ENCODE measurements around the gene COX7B2.

DNA sequence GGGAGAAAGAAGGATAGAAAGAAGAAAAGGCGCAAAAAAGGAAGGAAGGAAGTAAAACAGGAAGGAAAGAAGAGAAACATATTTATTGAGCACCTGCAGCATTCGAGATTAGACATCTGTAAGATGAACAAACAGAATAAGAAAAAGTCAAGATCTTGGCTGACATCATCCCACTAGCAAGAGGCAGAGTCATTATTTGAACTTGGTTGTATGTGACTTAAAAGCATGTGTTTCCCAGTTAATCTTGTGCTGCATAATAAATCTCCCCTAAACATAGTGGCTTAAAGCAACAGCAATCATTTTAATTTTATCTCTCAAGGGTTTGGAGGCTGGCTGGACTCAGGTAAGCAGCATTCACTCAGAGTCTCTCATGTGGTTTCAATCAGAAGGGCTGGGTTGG is 38.5 kb upstream of the COX7B2 start:
- TF ChIP-seq, protein P1, sequence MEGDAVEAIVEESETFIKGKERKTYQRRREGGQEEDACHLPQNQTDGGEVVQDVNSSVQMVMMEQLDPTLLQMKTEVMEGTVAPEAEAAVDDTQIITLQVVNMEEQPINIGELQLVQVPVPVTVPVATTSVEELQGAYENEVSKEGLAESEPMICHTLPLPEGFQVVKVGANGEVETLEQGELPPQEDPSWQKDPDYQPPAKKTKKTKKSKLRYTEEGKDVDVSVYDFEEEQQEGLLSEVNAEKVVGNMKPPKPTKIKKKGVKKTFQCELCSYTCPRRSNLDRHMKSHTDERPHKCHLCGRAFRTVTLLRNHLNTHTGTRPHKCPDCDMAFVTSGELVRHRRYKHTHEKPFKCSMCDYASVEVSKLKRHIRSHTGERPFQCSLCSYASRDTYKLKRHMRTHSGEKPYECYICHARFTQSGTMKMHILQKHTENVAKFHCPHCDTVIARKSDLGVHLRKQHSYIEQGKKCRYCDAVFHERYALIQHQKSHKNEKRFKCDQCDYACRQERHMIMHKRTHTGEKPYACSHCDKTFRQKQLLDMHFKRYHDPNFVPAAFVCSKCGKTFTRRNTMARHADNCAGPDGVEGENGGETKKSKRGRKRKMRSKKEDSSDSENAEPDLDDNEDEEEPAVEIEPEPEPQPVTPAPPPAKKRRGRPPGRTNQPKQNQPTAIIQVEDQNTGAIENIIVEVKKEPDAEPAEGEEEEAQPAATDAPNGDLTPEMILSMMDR (IDR thresholded peaks at IDR 0.05), result no peak
- TF ChIP-seq POLR2A (IDR thresholded peaks at IDR 0.05), result no peak
